Measurements from ENCODE around the gene PPM1M.

The PPM1M gene

DNA sequence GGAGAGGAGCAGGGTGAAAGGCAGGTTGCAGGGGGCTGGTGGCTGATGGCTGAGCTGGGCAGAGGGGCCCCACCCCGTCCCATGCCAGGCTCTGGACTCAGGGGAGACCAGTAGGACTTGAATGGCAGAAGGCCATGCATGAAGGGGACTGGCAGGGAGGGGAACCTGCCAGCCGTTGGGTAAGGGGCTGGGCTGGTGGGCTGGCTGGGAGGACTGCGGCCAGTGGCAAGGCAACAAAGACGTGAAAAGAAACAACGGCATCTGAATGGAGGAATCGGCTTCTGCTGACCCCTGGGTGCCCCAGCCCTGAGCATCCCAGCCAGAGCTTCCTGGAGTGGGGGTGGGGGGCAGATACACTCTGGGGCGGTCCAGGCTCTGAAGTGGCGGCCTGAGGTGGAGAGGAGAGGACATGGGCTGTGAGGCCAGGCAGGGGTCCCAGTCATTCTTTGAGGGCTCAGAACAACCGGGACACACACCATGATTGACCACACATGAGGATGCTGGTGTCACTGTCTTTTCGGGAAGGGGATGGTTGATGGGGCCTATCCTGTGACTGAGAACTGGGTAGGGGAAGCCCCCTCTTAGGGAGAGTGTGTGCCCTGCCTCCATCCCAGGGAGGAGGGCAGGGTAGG, 53.8 kb downstream of the PPM1M start:
- DNase-seq, result no peak

Measured in MV-4-11 (cell line).